Lung microvascular endothelial cell (primary cell): ENCODE measurements around the gene NPAS3. TPM values are rescaled to one million over a fixed set of nuclear protein-coding genes. Genes with fewer than 3 reads are reported as not detected.

Experiments used
- DNase-seq, 2 donors: peaks; one replicate each; pipeline versions ENCODE4 v3.0.0 to v3.0.0-alpha.2; 2010; ENCODE audit warnings: low read depth in 2 of 2
- total RNA-seq: library from RNA; depleted of rRNA; stranded (reverse); fragments of >200 nt; gene quantifications from 2 replicates; pipeline ENCODE4 v1.2.1, GENCODE V29; 2014

The NPAS3 gene
- total RNA-seq, 1 donor from 2014 or later, result 0.20 TPM

DNA sequence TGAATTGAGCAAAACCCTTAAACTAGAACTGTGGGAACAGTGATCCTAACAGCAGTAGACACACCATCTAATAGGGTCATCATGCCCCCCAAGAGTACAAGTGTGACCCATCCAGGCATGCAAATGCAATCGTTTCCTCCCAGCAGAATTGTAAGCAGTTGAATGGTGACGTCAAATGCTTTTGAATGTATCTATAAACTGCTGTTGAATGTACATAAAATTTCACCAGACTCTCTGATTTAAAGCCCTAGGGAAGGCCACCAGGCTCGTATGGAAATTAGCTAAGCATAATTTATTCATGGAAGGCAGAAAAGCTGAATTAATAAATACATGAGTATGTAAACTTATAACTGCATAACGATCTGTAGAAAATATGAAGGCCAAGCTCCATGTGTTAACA lies 529.3 kb downstream of the NPAS3 start:
- DNase-seq, result no peak

DNA sequence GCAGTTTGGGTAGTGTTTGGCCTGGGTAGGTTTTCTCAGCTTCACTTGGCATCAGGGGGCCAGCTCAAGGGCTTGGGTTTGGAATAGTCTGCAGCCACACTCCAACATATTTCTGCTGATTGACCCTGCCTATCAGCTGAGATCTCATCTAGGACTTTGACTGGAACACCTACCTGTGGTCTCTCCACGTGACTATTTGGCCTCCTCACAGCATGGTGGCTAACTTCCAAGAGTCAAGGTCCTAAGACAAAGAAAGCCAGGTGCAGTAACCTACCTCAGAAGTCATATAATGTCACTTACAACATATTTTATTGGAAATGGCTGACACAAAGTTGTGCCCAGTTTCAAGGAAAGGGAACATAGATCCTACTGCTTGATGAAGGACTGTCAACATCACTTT lies 531.2 kb downstream of the NPAS3 start:
- DNase-seq, result no peak

DNA sequence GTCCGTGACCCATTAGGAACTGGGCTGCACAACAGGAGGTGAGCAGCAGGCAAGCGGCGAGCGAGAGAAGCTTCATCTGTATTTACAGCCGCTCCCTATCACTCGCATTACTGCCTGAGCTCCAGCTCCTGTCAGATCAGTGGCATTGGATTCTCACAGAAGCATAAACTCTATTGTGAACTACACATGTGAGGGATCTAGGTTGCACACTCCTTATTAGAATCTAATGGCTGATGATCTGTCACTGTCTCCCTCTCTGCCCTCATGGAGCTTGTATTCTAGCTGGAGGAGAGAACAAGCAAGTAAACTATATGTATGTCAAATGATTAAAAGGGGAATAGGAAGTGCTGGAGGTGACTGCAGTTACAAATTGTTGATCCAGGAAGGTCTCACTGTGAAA lies 533.1 kb downstream of the NPAS3 start:
- DNase-seq, result no peak

DNA sequence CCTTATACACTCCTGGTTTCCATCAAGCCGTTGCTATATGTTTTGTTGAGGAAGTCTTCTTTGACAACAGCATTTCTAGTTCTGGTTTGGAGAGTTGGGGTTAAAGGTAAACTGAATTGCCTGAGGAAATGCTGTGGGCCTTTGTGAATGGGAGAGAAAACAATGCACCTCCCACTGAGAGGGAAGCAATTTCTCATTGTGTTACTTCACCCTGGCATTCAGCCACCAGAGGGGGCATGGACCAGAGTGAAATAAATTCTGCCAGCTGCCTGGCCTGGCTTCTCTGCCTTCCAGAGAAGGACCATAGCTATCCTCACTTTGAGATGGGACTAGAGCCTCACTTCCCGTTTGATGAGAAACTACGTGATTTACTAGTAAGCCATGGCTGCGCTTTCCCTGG lies 536.9 kb downstream of the NPAS3 start:
- DNase-seq, result peak; percentile 79 to 87

DNA sequence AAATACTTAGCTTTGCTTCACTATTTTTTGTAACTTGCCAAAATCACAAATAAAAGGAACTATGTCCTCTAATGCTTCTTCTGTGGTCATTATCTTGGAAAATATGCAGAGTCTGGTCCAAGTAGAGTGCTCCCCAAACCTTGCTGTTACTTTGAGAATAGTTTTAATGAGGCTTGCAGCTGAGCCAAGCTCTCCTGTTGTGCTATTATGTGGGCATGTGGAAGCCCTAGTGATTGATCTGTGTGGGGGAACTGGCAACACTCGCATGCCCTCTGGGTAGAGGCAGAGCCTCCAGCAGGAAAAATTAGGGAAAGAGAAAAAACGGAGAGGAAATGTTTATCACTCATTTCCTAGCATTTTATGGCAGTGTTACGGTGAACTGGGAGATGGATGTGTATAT lies 539.1 kb downstream of the NPAS3 start:
- no peak for DNase-seq

DNA sequence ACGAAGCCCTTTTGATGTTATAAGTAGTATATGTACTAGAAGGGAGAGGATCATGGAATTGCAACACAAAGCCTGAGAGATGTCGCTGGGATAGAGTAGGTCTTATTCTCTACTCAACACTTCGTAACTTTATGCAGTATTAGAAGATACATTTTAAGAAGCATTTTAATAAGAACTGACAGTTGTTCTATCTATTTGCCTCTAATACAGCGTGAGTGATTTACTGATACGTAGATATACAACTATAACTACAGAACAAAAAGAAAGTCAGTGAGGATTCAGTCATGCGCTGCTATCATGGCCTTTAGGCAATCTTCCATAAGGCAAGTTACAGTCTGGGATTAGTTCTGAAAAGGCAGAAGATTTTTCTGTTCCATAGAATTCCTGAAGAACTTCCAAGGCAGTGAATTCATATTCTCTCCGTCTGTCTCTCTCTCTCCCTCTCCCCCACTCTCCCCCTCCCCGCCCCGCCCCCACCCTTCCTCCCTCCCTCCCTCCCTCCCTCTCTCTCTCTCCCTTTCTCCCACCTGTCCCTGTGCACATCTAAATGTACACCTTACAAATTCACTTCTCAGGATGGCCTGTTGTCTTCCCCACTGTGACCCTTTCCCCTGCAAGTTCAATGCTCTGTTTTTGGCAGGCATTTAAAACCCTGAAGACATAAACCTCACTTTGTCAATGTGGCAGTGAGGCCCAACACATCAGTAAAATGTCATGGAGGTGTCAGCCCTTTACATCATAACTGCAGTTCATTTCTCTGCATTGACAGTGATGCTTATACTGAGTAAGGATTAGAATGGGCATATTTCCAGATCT lies 541.6 kb downstream of the NPAS3 start:
- DNase-seq, result no peak

DNA sequence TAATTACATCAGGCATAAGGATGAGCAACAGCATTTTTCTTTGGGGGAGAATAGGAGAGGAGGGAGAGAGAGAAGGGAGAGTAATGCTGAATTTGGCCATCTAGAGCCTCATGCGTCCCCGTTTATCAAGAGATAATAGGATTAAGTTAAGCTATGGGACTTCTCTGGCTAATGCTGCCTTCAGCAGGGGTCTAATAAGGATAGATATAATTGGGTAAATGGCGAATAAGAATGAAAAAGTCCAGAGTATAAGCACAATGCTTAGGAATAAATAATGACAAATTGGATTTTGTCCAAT lies 542.2 kb downstream of the NPAS3 start:
- DNase-seq, result no peak

DNA sequence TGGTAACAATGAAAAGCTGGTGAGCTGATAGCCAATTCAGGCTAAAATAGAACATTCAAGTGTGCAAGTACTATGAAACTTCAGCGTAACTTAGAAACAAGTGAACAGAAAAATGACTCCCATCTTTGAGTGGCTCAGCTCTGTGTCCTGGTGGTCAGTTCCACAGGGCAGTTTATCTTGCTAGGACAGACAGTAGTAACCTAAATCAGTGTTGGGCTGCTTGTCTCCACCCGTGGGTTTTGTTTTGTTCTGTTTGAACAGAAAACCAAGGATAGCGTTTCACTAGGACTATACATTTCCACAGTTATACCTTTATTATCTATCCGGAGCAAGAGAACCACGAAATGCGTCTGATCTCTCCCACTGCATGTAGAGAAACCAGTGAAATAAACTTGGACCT lies 544.4 kb downstream of the NPAS3 start:
- DNase-seq, result no peak

DNA sequence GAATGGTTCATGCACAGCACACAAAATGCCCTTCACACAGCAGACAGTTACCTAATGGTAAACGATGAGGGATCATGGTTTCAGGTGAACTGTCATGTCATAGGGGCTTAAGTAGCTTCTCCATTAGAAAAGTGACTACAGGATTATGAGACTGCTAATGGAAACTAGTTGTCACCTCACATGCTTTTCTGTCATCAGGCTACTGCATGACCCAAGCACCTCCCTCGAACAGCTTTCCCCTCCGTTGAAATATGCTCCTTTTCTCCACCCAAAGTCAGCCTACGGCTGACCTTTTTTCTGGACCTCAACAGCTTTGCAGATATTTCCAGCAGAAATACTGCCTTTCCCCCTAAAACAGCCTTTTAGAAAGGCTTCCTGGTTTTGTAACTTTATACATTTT lies 544.9 kb downstream of the NPAS3 start:
- DNase-seq, result peak in 1 of 2 donors; percentile 45

DNA sequence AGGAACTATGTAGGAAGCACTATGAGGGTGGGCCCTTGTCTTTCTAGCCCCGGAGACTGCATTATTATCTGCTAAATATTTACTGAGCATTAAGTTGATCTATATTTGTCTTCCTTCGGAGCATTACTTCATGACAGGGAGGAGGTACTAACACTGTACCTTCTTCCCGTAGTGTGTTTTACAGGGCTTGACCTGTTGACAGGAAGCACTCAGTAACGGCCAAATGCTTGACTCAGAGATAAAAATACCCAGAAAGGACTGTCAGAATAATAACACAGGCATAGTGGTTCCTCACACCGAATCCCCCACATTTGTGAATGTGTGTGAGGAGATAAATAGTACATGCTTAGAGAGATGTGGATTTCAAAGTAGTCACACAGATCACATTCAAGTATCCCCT lies 545.6 kb downstream of the NPAS3 start:
- DNase-seq, result peak; percentile 33 to 34

DNA sequence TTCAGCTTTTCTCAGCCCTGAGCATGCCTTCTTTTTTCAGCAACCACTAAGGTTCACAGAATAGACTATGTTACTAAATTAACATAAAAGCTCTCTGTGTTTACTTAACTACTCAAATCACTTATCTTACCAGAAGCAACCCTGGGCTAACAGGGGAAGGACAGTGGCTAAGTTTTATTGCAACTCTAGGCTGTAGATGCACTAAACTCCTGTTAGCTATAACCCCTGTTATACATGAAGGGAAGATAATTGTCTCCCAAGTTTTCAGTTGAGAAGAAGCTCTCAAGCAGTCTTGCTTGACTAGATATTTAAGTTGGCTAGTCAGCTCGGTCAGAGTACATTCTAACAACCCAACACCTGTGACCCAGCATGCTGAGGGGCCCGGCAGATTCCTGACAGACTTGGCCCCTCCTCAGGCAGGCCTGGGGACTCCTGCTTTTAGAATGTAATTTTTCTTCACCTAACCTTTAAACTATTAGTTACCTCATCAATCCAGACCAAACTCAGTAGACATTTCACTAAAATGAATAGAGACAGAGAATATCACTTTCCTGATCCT lies 547.7 kb downstream of the NPAS3 start:
- no peak for DNase-seq

DNA sequence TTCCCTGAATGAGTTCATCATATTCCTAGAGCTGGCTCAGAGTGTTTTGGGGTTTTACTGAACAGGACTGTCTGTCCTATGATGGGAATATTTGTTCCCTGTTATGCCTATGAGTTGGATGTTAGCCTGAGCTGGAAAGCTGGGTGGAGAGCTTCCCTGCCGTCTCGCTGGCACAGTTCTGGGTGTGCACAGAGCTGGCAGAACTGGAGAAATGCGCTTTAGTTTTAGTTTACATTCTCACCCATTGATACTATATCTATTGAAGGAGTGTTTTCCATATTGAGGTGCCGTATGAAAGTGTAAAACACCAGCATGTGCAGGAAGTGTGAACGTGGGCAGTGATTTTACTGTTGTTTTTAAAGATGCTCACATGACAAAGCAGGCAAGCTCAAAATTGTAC lies 549.9 kb downstream of the NPAS3 start:
- DNase-seq, result no peak

DNA sequence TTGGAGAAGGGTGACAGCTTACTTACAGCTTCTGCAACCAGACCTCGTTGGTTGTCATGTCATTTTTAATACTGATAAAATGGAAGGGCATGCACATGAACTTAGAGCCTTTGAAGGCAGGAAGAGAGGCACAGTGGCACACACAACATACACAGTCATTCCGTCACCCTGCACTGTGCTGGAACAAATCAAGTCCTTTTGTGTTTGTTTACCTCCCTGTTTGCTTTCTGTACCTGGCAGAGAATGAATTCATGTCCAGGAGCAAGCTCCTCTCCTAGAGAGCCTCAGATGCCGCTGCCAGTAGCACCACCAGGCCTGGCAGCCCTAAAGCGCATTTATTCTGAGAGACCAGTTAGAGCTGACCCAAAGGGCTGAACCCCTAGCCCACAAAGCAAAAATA lies 551.9 kb downstream of the NPAS3 start:
- DNase-seq, result no peak

DNA sequence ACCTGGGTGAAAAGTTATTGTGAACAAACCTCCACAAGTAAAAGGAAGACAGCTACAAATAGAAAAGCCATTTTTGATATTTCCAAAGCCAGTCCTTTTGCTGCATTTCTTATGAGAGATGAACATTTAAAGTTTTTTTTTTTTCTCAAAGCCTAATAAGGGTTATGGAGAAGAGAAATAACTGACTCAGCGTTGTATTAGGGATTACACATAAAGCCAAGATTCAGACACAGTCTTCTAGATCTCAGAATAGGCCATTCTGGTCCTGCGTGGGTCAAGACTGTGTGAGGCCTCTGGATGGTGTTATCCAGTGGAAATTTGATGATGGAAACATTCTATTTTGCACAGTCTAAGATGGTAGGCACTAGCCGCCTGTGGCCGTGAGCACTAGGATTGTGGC lies 552.4 kb downstream of the NPAS3 start:
- no peak for DNase-seq

DNA sequence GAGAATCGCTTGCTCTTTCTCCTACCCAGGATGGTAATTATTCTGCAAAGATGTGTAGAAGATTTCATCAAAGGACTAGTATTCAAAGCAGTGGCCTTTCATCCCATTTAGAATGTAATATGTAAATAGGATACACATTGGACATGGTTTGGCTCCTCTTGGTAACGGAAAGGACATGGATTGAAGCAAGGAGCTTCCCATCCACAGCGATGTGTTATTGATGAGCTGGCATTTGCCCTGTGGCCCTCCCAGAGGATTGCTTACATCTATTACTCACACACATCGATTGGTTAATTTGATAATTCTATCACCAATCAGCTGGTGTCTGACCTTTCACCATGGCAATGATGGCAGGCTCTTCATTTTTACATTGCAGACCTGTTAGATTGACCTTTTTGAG lies 553.8 kb downstream of the NPAS3 start:
- no peak for DNase-seq

DNA sequence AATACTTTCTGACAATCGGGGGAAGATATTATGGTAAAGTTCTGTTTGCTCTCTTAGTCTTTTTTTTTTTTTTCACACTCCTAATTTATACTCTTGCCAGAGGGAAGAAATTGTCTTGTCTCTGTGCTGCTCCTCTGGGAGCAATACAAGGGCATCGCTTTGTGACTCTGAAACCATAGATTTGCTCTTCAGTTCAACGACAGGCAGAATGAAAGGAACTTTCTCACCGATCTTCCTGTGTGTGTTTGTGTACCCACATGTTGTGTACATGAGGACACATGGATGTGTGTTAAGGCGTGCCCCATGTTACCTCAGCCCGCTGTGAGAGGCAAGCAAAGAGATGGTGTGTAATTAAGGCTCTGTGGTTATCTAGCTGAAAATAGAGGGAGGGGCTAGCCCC lies 554.6 kb downstream of the NPAS3 start:
- no peak for DNase-seq

DNA sequence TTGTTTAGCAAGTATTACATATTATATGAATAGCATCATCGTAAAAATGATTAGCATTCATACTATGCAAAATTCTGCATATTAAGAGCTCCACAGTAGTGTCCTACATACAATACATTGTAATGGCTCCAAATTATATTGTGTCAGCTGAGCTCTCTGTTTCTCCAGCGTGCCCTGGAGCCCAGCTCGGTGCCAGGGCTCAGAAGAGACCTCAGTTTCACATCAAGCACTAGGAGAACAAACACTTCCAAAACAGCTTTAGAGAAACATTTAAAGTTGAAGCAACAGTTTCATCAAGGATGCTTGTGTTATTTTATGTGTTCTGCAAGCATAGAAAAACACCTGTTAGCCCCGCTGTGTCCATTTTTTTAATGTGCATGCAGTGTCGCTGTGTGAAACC lies 555.3 kb downstream of the NPAS3 start:
- DNase-seq, result no peak

DNA sequence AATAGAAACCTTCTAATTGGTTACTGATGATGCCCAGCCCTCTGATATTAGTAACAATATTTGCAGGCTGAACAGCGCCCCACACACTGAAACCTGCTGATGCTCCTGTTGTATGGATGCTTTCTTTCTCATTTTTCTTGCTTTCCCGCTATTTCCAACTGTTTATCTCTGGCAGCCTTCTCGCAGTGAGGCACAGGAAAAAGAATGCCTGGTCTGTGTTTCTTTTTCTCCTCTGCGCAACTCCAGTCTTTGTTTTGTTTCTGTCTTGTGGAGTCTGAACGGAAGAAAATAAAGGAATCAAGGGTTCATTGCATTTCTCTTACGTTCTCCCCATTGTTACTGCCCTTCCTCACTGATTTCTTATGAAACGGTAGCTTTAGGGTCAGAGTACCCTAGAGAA lies 561.0 kb downstream of the NPAS3 start:
- DNase-seq, result no peak

DNA sequence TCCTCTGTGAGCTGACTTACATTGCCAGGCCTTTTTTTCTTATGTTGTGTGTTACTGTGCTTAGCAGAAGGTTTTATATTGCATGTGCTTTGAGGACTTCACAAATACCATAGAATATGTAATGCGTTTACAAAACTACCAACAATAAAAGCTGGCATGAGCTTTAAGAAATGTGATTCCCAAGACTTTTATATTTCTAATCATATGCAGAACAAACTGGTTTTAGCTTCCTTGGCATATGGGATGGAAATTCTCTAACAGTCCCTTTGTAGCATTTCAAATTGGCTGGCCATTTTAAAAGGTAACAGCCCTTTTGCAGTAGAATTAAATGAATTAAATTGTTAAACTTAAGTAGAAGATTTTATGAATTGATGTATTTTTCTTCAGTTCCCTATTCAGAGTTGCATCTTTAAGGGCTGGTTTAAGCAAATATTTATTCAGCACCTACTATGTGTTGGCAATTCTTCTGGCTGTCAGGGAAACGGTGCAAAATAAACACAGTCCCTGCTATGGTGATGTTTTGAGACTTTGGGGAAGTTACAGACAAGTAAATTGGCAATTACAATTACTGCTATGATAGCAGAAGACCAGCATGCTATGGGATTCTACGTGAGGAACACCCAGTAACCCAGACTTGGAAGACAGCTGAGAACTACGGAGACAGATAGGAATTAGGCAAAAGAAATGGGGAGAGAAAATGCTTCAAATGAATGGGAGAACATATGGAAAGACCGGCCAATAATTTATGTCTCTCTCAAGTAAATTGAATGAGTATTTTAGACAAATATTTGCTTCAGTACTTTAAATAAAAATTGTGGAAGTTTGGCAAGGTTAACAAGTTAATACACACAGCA lies 565.8 kb downstream of the NPAS3 start:
- no peak for DNase-seq

DNA sequence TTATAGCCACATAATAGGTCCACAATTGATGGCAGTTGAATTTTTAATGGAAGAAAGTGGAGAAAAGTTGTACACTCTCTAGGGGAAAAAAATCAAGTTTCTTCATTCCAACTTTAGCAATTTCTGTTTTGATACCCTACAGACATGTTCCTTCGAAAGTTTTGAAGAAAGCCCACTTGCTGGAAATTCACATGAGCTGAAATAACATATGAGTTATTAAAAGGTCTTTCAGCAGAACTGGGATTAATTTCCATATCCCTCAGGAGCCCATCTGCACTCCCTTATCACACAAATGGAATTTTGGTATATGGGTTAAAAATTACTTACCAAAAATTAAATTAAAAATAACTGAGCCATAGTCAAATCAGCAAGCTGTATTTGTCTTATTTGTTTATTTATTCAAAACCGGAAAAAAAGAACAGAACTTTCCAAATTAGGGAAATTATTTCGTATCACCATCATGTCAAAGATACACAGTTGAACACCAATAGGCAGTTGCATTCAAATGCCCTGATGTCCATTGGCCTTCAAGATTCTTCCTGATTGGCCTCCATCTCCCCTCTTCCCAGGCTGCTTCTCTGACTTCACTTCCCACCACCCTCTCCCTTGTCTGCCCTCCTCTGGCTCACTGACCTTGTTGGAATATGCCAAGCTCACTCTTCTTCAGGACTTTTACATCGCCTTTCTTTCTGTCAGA lies 566.7 kb downstream of the NPAS3 start:
- DNase-seq, result no peak

DNA sequence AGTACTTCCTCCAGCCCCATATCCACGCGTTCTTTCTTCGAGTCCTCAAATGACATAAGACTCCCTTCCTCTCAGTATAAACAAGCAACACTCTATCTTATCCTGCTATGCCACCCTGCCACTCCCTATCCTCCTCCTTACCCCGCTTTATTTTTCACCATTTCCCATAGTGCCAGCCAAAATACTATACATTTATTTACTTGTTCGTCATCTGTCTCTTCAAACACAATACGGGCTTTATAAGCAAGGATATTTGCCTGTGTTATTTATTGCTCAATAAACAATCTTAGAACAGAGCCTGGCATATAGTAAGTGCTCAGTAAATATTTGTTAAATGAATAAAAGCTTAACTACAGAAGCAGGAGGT lies 567.3 kb downstream of the NPAS3 start:
- DNase-seq, result no peak
